ENCODE measurements around the gene ACMSD.
"Not testable (repeated sequence)": the region's sequence is repeated elsewhere in the genome, so short reads cannot be mapped to it uniquely, and the experiment has no call there.

ACMSD gene

GRCh38 chr2:134847582-134847981 is 9.2 kb downstream of the ACMSD start:
- not testable (repeated sequence) for DNase-seq (ENCODE audit: low read depth, low spot score)

DNA sequence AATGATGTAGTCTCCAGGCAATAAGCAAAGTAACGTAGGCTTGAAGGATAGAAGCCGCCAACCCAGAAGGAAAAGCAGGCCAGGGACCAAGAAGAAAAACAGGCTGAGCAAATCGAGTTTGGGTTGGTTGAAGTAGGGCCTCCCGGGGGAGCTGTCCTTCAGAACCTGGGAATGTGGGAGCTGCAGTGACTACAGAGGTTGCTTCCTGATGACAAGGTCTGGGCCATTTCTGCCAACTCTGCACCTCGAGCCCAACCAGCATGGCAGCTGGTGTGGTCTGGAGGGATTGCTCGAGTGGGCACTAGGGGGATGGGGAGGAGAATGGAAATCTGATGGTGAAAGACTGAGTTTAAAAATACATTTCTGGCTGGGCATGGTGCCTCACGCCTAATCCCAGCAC is 14.1 kb downstream of the ACMSD start:
- no peak for DNase-seq (ENCODE audit: low read depth, low spot score)

DNA sequence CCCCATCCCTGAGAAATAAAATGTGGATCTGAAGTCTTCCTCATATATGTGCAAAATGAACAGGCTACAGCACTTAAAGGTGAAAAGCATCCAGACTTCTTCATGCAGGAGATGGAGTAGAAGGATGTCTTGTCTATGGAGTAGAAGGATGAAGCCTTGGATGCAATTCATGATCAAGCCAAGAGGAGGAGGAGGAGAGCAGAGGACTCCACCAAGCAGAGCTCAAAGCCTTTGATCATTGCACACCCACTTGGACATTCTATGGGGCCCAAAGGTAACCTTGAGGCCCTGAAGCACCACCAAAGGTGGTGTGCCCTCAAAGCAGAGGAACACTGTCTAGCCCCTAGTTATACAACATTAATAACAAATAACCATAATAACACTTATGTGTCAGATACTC is 17.3 kb downstream of the ACMSD start:
- DNase-seq (ENCODE audit: low read depth, low spot score), result no peak

- no peak for DNase-seq (ENCODE audit: low read depth, low spot score)
These were observed 19.8 kb downstream of the ACMSD start for GRCh38 chr2:134858245-134858644.

GRCh38 chr2:134861173-134861572 is 22.8 kb downstream of the ACMSD start:
- DNase-seq (ENCODE audit: low read depth, low spot score), result no peak

- no peak for DNase-seq (ENCODE audit: low read depth, low spot score)
These were observed 23.7 kb downstream of the ACMSD start for GRCh38 chr2:134862069-134862468.

GRCh38 chr2:134862674-134863073 is 24.3 kb downstream of the ACMSD start:
- no peak for DNase-seq (ENCODE audit: low read depth, low spot score)

GRCh38 chr2:134863446-134863845 is 25.0 kb downstream of the ACMSD start:
- DNase-seq (ENCODE audit: low read depth, low spot score), result no peak

DNA sequence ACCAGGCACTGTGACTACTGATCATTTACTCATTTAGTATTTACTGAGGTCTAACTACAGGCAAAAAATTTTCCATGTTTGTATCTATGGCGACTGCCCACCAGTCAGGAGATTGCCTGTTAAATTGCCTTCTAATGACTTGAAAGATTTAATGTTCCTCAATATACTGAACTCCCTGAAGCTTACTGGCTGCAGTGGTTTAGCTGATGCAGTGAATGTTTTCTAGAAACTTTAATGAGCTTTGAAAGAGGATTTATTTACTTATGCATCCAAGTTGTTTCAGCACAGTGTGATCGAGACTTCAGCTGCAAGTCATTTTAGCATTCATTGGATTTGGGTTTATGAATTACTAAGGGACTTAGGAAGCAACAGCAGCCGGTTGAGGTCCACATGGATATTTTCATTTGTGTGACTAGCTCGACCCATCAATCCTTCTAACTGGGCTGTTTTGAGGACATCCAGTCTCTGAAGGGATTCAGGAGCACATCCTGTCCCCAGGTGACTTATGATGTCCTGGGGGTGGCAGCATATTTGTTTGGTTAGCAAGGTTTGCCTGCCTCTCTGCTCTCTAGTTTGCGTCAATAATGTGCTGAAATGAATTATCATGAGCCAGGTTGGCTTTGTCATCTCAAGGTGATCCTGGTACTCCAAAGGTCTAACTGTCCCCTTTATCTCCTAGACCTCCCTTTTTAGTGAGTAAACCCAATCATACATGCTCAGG is 26.8 kb downstream of the ACMSD start:
- no peak for DNase-seq (ENCODE audit: low read depth, low spot score)

DNA sequence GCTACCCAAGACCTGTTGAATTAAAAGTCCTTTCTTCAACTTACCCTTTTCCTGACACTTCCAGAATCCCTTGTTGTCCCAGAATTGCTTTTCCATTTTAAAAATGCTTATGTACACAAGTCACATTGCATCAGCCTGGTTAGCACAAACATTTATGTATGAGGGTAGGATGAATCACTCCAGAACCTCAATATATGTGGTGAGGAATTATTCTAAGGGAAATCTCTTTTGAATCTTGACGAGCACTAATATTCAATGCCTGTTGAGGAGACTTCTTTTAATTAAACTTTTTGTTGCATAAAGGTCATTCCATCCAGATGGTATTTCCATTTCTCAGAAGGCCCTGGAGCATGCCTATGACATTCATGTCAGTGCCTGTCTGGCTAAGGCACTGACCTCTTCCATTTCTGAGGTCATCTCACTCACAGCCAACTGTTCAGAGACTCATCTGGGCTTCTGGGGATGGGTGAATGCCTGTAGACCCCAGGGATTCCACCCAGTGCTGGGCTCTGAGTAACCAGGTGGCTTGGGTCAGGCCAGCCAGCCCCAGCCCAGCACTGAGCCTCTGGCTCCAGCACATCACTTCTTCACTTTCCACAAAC is 28.2 kb downstream of the ACMSD start:
- no peak for DNase-seq (ENCODE audit: low read depth, low spot score)

DNA sequence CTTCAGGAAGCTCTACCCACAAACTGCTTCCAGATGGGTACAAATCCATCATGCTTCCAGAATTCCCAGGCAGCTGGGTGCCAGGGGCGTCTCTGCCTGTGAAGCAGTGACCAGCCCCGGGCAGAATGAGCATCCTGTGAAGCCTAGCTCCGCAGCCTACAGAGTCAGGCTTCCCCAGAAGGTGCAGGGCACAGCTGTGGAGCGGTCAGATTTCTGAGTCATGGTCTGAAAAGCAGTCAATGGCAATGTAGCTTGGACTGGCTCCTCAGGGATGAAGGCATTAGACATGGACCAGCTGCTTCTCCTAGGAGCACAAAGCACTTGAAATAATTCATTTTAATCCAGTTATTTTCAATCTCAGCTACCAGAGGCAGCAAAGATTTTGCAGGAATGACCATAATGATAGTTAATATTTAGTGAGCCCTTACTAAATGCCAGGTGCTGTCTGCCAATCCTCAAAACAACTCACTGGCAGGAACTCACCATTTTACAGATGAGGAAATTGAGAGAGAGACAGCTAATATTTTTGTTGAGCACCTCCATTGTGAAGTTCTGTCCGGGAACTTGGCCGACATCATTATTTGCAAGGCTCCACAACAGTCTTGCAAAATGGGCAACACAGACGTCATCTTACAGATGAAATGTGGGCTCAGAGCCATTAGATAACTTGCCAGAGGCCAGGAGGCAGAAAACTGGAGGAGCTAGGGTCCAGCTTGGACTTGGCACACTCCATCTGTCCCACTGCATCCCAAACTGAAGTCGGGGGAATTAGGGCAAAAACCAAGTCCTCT is 31.7 kb downstream of the ACMSD start:
- no peak for DNase-seq (ENCODE audit: low read depth, low spot score)

- DNase-seq (ENCODE audit: low read depth, low spot score), result no peak
These were observed 34.7 kb downstream of the ACMSD start for GRCh38 chr2:134873152-134873551.

- no peak for DNase-seq (ENCODE audit: low read depth, low spot score)
These were observed 36.9 kb downstream of the ACMSD start for GRCh38 chr2:134875309-134875708.

DNA sequence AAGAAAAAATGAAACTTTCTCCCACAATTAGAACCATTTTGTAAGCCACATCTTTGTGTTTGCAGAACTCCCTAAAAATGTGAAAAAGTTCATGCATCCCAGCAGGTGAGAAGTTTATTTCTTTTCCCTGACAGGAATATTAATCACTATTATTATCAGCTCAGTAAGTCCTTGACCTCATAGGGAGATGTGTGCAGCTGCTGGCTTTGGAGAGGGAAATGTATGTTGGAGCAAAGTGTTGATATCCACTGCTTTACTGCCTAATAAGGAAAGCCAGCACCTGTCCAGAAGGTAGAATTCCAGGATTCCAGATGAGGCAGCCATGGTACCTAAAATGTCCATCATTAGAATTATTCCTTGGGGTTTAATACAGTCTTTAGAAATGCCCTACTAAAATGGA is 44.4 kb downstream of the ACMSD start:
- no peak for DNase-seq (ENCODE audit: low read depth, low spot score)

GRCh38 chr2:134883552-134884293 is 45.3 kb downstream of the ACMSD start:
- DNase-seq (ENCODE audit: low read depth, low spot score), result no peak

DNA sequence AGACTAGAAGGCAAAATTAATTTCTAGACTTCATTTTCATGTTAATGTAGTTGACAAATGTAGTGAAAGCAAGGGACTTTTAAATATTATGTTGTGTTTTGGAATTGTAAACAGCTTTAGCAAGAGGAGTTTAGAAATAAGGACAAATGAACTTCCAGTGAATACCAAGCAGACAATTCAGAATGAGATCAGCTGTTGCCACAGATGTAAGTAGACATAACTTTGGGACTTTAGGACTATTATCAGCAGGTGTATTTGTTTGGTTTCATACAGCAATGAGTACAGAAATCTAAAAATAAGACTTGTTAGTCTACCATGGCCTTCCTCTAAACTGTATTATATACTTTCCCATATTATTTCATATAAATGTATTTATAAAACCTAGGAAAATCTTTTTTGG is 46.0 kb downstream of the ACMSD start:
- no peak for DNase-seq (ENCODE audit: low read depth, low spot score)

DNA sequence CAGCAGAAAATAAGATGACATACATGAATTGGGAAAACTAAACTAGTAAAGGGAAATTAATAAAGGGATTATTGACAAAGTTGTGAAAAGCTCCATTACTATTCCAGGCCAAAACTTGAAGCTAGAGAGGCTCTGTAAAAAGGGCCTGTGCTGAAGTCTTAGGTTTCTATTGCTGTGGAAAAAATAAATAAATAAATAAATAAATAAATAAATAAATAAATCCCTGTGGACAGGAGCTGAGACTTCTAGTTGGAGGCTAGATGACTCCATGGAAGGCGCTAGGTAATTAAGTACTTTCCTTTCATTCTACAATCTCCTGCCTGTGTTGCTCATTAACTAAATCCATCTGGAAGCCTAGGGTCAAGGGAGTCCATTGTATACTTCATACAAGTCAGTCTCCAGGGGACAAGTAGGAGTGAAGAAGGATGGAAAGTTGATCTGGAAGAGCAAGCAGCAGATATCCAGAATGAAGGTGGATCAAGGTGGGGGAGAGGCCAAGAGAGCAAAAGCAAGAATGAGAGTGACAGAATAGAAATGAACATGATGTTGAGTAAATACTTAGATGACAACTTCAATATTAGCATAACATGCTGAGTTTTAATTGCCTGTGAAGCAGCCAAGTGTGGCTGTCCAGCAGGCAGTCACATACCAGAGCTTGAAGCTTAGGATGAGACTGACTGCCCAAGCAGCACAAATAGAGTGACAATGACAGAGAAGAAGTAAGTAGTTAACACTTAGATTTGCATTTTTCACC is 54.0 kb downstream of the ACMSD start:
- DNase-seq (ENCODE audit: low read depth, low spot score), result no peak

GRCh38 chr2:134897932-134898331 is 59.5 kb downstream of the ACMSD start:
- no peak for DNase-seq (ENCODE audit: low read depth, low spot score)

- DNase-seq (ENCODE audit: low read depth, low spot score), result no peak
These were observed 60.8 kb downstream of the ACMSD start for GRCh38 chr2:134899204-134899603.

DNA sequence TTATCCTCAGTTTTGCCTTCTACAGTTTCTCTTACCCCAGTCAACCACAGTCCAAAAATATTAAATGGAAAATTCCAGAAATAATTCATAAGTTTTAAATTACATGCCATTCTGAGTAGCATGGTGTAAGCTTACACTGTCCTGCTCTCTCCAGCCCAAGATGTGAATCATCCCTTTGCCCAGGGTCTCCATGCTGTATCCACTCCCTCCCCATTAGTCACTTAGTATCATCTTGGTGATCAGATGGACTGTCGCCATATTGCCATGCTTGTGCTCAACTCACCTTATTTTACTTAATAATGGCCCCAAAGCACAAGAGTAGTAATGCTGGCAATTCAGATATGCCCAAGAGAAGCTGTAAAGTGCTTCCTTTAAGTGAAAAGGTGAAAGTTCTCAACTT is 61.7 kb downstream of the ACMSD start:
- DNase-seq (ENCODE audit: low read depth, low spot score), result no peak

DNA sequence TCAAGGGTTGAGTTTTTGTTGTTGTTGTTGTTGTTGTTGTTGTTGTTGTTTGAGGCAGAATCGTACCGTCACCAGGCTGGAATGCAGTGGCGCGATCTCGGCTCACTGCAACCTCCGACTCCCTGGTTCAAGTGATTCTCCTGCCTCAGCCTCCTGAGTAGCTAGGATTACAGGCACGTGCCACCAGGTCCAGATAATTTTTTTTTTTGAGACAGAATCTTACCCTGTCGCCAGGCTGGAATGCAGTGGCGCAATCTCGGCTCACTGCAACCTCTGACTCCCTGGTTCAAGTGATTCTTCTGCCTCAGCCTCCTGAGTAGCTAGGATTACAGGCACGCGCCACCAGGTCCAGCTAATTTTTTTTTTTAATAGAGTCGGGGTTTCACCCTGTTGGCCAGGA is 65.3 kb downstream of the ACMSD start:
- not testable (repeated sequence) for DNase-seq (ENCODE audit: low read depth, low spot score)
